Fibroblast of the aortic adventitia (primary cell): ENCODE measurements around the gene CDKN2C. TPM values are rescaled to one million over a fixed set of nuclear protein-coding genes. Genes with fewer than 3 reads are reported as not detected.
A peak's percentile ranks its signal among the peaks of the same experiment; 100 is the strongest.

Source experiments
- DNase-seq: peaks from one replicate; pipeline ENCODE4 v3.0.0-alpha.2; 2010; ENCODE audit warnings: low read depth
- H3K4me3 ChIP-seq: 2 replicates; pipeline ENCODE4 v1.5.1; 2011; ENCODE audit warnings: low read depth, mild to moderate bottlenecking, control low read depth, low read length, moderate library complexity
- CTCF ChIP-seq: IDR thresholded peaks from 2 replicates; pipeline ENCODE4 v1.5.1; 2011; ENCODE audit warnings: mild to moderate bottlenecking, low read length, control low read depth, inconsistent platforms; ENCODE audit not compliant: insufficient read depth
- total RNA-seq: library from RNA; depleted of rRNA; stranded (reverse); fragments of >200 nt; gene quantifications from 2 replicates; pipeline ENCODE4 v1.2.3, GENCODE V29; 2012; ENCODE audit warnings: low replicate concordance

The CDKN2C gene
- total RNA-seq, 1 donor: 34.1 TPM

- no peak for TF ChIP-seq CTCF
- DNase-seq: no peak
- H3K4me3 ChIP-seq: no peak overlapping the region
Measured at GRCh38 chr1:50966991-50967390, 3.1 kb upstream of the CDKN2C start.

- TF ChIP-seq CTCF: no peak
- H3K4me3 ChIP-seq: peak overlapping the region; percentile 97
- DNase-seq: peak; percentile 55
Measured at GRCh38 chr1:50967416-50968157, 2.5 kb upstream of the CDKN2C start.

GRCh38 chr1:50968158-50968820 lies 1.8 kb upstream of the CDKN2C start:
- TF ChIP-seq CTCF: peak; percentile 46
- peak; percentile 90 for DNase-seq
- peak overlapping the region; percentile 97 for H3K4me3 ChIP-seq

GRCh38 chr1:50968821-50969610 lies 1.0 kb upstream of the CDKN2C start:
- no peak for TF ChIP-seq CTCF
- DNase-seq: peak; percentile 19
- peak overlapping the region; percentile 97 for H3K4me3 ChIP-seq

- peak overlapping the region; percentile 97 for H3K4me3 ChIP-seq
- no peak for DNase-seq
- no peak for TF ChIP-seq CTCF
Measured at GRCh38 chr1:50970509-50970887, 453 bp downstream of the CDKN2C start.

GRCh38 chr1:50970931-50971582 lies 1.0 kb downstream of the CDKN2C start:
- peak overlapping the region; percentile 97 for H3K4me3 ChIP-seq
- TF ChIP-seq CTCF: no peak
- DNase-seq: peak; percentile 52
